ENCODE data around the gene RDX. TPM values are rescaled to one million over a fixed set of nuclear protein-coding genes. Genes with fewer than 3 reads are reported as not detected.

RDX gene
- total RNA-seq, 4 donors from 2014 or later: 95.7 to 140 (median 115) TPM

DNA sequence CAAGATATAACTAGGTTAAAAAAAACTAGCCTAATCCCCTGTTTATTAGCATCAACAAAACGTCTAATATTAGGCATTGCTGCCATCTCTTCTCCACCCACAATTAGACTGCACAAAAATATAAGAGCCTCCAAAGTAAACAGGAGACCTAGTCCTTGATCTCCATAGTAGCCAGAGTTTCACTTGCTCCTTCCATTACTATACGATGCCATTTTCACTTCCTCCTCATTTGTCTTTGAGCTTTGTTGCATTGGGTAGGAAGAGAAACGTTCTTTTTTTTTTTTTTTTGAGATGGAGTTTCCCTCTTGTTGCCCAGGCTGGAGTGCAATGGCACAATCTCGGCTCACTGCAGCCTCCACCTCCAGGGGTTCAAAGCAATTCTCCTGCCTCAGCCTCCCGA, 42.3 kb upstream of the RDX start:
- H3K9me3 ChIP-seq: no peaks in the 10 kb centered on the region
- no peaks in the 10 kb centered on the region for H3K36me3 ChIP-seq
- in situ Hi-C loops (cut with MboI; ENCODE audit: low sequenced_read_pairs in 4 of 4): no loop called here
- H3K27me3 ChIP-seq: no peaks in the 10 kb centered on the region
- no peak overlapping the region for H3K27ac ChIP-seq
- ATAC-seq (no peak), DNase-seq (no peak)
- intact Hi-C loops (cut with DNase I; ENCODE audit: low total_unique reads): no loop called here
- no peak for TF ChIP-seq POLR2A (IDR thresholded peaks at IDR 0.05)
- TF ChIP-seq, protein P1, sequence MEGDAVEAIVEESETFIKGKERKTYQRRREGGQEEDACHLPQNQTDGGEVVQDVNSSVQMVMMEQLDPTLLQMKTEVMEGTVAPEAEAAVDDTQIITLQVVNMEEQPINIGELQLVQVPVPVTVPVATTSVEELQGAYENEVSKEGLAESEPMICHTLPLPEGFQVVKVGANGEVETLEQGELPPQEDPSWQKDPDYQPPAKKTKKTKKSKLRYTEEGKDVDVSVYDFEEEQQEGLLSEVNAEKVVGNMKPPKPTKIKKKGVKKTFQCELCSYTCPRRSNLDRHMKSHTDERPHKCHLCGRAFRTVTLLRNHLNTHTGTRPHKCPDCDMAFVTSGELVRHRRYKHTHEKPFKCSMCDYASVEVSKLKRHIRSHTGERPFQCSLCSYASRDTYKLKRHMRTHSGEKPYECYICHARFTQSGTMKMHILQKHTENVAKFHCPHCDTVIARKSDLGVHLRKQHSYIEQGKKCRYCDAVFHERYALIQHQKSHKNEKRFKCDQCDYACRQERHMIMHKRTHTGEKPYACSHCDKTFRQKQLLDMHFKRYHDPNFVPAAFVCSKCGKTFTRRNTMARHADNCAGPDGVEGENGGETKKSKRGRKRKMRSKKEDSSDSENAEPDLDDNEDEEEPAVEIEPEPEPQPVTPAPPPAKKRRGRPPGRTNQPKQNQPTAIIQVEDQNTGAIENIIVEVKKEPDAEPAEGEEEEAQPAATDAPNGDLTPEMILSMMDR (IDR thresholded peaks at IDR 0.05 in 4 of 5, conservative IDR thresholded peaks at IDR 0.05 in 1 of 5): no peak
- H3K4me1 ChIP-seq: no peaks in the 10 kb centered on the region
- no peak overlapping the region for H3K4me3 ChIP-seq

DNA sequence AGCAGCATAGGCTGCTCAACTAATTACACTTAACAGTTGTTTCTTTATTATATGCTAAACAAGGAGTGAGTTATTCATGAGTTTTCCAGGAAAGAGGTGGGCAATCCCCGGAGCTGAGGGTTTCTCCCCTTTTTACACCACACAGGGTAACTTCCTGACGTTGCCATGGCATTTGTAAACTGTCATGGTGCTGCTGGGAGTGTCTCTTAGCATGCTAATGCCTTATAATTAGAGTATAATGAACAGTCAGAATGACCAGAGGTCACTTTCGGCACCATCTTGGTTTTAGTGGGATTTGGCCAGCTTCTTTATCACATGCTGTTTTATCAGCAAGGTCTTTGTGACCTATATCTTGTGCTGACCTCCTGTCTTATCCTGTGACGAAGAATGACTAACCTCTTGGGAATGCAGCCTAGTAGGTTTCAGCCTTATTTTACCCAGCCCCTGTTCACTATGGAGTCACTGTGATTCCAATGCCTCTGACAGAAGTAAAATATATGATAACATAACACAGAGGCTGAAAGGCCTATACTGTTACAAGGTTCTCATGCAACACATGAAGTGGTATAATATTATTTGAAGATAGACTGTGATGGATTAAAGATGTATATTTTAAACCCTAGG, 41.3 kb upstream of the RDX start:
- Histone ChIP-seq H3K36me3 (no peaks in the 10 kb centered on the region), H3K4me1 (no peaks in the 10 kb centered on the region), H3K27ac (no peak overlapping the region), H3K4me3 (no peak overlapping the region), H3K27me3 (no peaks in the 10 kb centered on the region), H3K9me3 (no peaks in the 10 kb centered on the region)
- no peak for TF ChIP-seq POLR2A (IDR thresholded peaks at IDR 0.05)
- TF ChIP-seq, protein P1 (IDR thresholded peaks at IDR 0.05 in 4 of 5, conservative IDR thresholded peaks at IDR 0.05 in 1 of 5): no peak
- ATAC-seq (no peak), DNase-seq (no peak)
- intact Hi-C loops (cut with DNase I; ENCODE audit: low total_unique reads) (no loop called here), in situ Hi-C loops (cut with MboI; ENCODE audit: low sequenced_read_pairs in 4 of 4) (no loop called here)

DNA sequence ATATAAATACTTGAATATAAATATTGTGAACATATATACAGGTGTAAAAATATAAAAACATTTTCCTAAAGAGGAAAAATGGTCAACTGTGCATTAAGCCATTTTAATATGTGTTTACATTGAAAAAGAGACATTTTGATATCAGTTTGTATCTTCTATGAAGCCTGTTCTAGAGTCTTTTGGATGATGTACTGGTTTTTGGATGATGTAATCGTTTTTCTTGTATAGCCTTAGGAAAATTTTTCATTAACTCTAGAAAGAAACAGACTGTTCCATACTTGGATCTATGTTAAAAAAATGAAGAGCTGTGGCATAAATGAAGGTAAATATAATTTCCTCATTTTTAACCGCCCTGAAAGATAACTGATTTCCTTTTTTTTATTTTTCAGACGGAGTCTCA, 39.6 kb upstream of the RDX start:
- intact Hi-C loops (cut with DNase I; ENCODE audit: low total_unique reads) (no loop called here), in situ Hi-C loops (cut with MboI; ENCODE audit: low sequenced_read_pairs in 4 of 4) (no loop called here)
- TF ChIP-seq POLR2A (IDR thresholded peaks at IDR 0.05): no peak
- TF ChIP-seq, protein P1 (IDR thresholded peaks at IDR 0.05 in 4 of 5, conservative IDR thresholded peaks at IDR 0.05 in 1 of 5): no peak
- H3K4me1 ChIP-seq: no peaks in the 10 kb centered on the region
- no peaks in the 10 kb centered on the region for H3K27me3 ChIP-seq
- H3K27ac ChIP-seq: no peak overlapping the region
- no peaks in the 10 kb centered on the region for H3K36me3 ChIP-seq
- DNase-seq (no peak), ATAC-seq (no peak)
- H3K4me3 ChIP-seq: no peak overlapping the region
- no peaks in the 10 kb centered on the region for H3K9me3 ChIP-seq

DNA sequence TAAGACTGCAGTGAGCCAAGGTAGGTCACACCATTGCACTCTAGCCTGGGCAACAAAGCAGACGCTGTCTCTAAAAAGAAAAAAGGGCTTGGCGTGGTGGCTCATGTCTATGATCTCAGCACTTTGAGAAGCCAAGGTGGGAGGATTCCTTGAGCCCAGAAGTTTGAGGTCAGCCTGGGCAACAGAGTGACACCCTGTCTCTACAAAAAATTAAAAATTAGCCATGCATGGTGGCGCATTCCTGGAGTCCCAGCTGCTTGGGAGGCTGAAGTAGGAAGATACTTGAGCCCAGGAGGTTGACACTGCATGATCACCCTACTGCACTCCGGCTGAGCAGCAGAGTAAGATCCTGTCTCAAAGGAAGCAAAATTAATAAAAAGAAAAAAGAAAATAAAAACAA, 38.9 kb upstream of the RDX start:
- no peak for DNase-seq
- no peak for ATAC-seq
- H3K4me3 ChIP-seq: no peak overlapping the region
- H3K27me3 ChIP-seq: no peaks in the 10 kb centered on the region
- intact Hi-C loops (cut with DNase I; ENCODE audit: low total_unique reads): no loop called here
- H3K9me3 ChIP-seq: no peaks in the 10 kb centered on the region
- H3K4me1 ChIP-seq: no peaks in the 10 kb centered on the region
- in situ Hi-C loops (cut with MboI; ENCODE audit: low sequenced_read_pairs in 4 of 4): no loop called here
- TF ChIP-seq, protein P1 (IDR thresholded peaks at IDR 0.05 in 4 of 5, conservative IDR thresholded peaks at IDR 0.05 in 1 of 5): no peak
- TF ChIP-seq POLR2A (IDR thresholded peaks at IDR 0.05): no peak
- no peaks in the 10 kb centered on the region for H3K36me3 ChIP-seq
- no peak overlapping the region for H3K27ac ChIP-seq

DNA sequence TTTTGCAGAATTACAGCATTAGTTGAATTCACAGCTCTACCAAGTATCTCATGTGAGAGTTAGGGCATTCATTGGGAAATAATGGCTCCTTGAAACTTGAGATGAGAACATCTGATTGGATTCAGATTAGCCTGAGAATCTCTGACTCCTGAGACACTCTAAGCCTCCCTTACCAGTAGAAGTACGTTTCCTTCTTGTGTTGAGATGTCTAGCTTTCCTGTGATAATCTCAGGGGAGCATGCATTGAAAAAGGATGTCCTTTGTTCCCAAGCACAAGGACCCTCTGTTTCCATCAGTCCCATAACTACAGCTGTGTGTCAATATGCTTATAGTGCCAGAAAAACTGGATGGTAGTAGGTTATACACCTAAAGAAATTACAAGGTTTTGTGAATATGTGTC, 35.2 kb upstream of the RDX start:
- no peaks in the 10 kb centered on the region for H3K9me3 ChIP-seq
- no peaks in the 10 kb centered on the region for H3K4me1 ChIP-seq
- DNase-seq: no peak
- no peak overlapping the region for H3K4me3 ChIP-seq
- no peak for ATAC-seq
- in situ Hi-C loops (cut with MboI; ENCODE audit: low sequenced_read_pairs in 4 of 4) (no loop called here), intact Hi-C loops (cut with DNase I; ENCODE audit: low total_unique reads) (no loop called here)
- TF ChIP-seq, protein P1 (IDR thresholded peaks at IDR 0.05 in 4 of 5, conservative IDR thresholded peaks at IDR 0.05 in 1 of 5): no peak
- no peak for TF ChIP-seq POLR2A (IDR thresholded peaks at IDR 0.05)
- no peaks in the 10 kb centered on the region for H3K27me3 ChIP-seq
- H3K27ac ChIP-seq: no peak overlapping the region
- H3K36me3 ChIP-seq: no peaks in the 10 kb centered on the region
